Measurements from ENCODE around the gene COA8. TPM values are rescaled to one million over a fixed set of nuclear protein-coding genes. Genes with fewer than 3 reads are reported as not detected.
A peak's percentile ranks its signal among the peaks of the same experiment; 100 is the strongest.

Gene COA8
- total and polyA plus RNA-seq, 9 of the 15 experiments (the other 6 are each of a cell fraction or from before 2014, with no cell fraction given) = 5.0 to 35.3 (median 25.7) TPM

DNA sequence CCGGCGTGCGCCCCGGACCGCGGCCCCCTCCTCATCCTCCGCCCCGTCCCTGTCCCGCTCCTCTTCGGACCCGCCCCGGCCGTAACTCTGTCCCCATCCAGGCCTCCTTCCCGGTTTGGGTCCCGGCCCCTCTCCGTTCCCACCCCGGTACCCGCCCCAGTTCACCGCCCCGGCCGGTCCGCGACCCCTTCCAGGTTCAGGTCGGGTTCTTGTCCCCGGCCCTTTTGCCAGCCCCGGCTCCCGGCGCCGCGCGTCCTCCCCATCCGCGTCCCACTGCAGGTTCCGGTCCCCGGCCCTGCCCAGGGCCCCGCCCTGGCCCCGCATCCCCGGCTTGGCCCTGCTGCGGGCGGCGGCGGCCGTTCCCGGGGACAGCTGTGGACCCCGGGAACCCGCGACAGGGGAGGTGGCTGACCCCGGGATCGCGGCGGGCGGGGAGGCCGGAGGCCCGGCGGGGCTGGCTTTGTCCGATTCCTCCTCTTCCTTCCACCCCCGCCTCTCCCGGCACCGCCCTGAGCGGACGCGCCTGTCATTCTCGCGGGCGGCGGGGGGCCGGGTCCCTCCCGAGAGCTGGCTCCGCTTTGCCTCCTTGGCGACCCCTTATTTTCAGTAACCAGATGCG, 66.9 kb downstream of the COA8 start (continued):
- TF ChIP-seq, protein P1, sequence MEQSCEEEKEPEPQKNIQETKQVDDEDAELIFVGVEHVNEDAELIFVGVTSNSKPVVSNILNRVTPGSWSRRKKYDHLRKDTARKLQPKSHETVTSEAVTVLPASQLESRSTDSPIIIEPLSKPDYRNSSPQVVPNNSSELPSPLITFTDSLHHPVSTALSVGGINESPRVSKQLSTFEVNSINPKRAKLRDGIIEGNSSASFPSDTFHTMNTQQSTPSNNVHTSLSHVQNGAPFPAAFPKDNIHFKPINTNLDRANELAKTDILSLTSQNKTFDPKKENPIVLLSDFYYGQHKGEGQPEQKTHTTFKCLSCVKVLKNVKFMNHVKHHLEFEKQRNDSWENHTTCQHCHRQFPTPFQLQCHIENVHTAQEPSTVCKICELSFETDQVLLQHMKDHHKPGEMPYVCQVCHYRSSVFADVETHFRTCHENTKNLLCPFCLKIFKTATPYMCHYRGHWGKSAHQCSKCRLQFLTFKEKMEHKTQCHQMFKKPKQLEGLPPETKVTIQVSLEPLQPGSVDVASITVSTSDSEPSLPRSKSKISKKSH (CRISPR knock-in tag; IDR thresholded peaks at IDR 0.05) = no peak
- TF ChIP-seq, protein P2, sequence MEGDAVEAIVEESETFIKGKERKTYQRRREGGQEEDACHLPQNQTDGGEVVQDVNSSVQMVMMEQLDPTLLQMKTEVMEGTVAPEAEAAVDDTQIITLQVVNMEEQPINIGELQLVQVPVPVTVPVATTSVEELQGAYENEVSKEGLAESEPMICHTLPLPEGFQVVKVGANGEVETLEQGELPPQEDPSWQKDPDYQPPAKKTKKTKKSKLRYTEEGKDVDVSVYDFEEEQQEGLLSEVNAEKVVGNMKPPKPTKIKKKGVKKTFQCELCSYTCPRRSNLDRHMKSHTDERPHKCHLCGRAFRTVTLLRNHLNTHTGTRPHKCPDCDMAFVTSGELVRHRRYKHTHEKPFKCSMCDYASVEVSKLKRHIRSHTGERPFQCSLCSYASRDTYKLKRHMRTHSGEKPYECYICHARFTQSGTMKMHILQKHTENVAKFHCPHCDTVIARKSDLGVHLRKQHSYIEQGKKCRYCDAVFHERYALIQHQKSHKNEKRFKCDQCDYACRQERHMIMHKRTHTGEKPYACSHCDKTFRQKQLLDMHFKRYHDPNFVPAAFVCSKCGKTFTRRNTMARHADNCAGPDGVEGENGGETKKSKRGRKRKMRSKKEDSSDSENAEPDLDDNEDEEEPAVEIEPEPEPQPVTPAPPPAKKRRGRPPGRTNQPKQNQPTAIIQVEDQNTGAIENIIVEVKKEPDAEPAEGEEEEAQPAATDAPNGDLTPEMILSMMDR (IDR thresholded peaks at IDR 0.05 in 2 of 3, conservative IDR thresholded peaks at IDR 0.05 in 1 of 3; ENCODE audit: insufficient read depth in 2 of 3, low read depth in 1 of 3, low read length in 3 of 3) = no peak
- TF ChIP-seq WHSC1 (IDR thresholded peaks at IDR 0.05; ENCODE audit: low read length) (no peak), ZNF354B (CRISPR knock-in tag; IDR thresholded peaks at IDR 0.05) (no peak), ZNF311 (CRISPR knock-in tag; IDR thresholded peaks at IDR 0.05) (no peak), GATAD2B (IDR thresholded peaks at IDR 0.05; ENCODE audit: borderline replicate concordance) (no peak), ZNF121 (CRISPR knock-in tag; conservative IDR thresholded peaks at IDR 0.05) (no peak), PCBP1 (IDR thresholded peaks at IDR 0.05; ENCODE audit: low read depth, low read length, poor library complexity, severe bottlenecking) (no peak)
- TF ChIP-seq, protein P3, sequence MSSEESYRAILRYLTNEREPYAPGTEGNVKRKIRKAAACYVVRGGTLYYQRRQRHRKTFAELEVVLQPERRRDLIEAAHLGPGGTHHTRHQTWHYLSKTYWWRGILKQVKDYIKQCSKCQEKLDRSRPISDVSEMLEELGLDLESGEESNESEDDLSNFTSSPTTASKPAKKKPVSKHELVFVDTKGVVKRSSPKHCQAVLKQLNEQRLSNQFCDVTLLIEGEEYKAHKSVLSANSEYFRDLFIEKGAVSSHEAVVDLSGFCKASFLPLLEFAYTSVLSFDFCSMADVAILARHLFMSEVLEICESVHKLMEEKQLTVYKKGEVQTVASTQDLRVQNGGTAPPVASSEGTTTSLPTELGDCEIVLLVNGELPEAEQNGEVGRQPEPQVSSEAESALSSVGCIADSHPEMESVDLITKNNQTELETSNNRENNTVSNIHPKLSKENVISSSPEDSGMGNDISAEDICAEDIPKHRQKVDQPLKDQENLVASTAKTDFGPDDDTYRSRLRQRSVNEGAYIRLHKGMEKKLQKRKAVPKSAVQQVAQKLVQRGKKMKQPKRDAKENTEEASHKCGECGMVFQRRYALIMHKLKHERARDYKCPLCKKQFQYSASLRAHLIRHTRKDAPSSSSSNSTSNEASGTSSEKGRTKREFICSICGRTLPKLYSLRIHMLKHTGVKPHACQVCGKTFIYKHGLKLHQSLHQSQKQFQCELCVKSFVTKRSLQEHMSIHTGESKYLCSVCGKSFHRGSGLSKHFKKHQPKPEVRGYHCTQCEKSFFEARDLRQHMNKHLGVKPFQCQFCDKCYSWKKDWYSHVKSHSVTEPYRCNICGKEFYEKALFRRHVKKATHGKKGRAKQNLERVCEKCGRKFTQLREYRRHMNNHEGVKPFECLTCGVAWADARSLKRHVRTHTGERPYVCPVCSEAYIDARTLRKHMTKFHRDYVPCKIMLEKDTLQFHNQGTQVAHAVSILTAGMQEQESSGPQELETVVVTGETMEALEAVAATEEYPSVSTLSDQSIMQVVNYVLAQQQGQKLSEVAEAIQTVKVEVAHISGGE (CRISPR knock-in tag; IDR thresholded peaks at IDR 0.05) = peak; percentile 36 to 63 (median 41); a peak in 4 of 6 replicates
- TF ChIP-seq, protein P4, sequence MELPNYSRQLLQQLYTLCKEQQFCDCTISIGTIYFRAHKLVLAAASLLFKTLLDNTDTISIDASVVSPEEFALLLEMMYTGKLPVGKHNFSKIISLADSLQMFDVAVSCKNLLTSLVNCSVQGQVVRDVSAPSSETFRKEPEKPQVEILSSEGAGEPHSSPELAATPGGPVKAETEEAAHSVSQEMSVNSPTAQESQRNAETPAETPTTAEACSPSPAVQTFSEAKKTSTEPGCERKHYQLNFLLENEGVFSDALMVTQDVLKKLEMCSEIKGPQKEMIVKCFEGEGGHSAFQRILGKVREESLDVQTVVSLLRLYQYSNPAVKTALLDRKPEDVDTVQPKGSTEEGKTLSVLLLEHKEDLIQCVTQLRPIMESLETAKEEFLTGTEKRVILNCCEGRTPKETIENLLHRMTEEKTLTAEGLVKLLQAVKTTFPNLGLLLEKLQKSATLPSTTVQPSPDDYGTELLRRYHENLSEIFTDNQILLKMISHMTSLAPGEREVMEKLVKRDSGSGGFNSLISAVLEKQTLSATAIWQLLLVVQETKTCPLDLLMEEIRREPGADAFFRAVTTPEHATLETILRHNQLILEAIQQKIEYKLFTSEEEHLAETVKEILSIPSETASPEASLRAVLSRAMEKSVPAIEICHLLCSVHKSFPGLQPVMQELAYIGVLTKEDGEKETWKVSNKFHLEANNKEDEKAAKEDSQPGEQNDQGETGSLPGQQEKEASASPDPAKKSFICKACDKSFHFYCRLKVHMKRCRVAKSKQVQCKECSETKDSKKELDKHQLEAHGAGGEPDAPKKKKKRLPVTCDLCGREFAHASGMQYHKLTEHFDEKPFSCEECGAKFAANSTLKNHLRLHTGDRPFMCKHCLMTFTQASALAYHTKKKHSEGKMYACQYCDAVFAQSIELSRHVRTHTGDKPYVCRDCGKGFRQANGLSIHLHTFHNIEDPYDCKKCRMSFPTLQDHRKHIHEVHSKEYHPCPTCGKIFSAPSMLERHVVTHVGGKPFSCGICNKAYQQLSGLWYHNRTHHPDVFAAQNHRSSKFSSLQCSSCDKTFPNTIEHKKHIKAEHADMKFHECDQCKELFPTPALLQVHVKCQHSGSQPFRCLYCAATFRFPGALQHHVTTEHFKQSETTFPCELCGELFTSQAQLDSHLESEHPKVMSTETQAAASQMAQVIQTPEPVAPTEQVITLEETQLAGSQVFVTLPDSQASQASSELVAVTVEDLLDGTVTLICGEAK (IDR thresholded peaks at IDR 0.05) = peak; percentile 47; the same call in 1 of the 2 replicates
- TF ChIP-seq, protein P4 (CRISPR knock-in tag; IDR thresholded peaks at IDR 0.05) = no peak
